B cell (primary cell): ENCODE measurements around the gene PCSK6.

Experiments
- EZH2 ChIP-seq: IDR thresholded peaks from 2 replicates; pipeline ENCODE4 v1.6.1; 2012; ENCODE audit warnings: borderline replicate concordance, low read depth, mild to moderate bottlenecking, moderate library complexity, low read length; ENCODE audit not compliant: insufficient read depth, poor library complexity, severe bottlenecking
- TF ChIP-seq, protein P1 (sequence below): fragments of 200-600 bp; IDR thresholded peaks from one replicate; pipeline ENCODE4 v1.8.0; 2022; ENCODE audit warnings: antibody characterized with exemption, mild to moderate bottlenecking

DNA sequence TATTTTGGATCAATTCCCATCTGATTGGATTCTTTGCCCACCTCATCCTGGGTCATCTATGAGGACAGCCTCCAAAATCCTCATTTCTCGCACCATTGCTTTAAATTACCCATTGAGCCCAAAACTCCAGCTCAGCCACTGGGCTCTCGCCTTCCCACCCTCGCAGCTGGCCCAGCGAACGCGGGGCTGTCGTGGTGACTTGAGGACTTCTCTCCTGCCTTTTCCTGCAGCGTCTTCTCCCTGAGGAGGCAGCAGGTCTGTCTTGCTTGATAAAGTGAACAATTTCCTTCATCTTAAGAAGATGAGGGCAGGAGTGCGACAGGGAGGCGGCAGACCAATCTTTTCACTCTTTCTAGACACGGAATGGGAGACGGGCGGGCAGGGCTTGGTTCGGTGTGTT is 161.5 kb downstream of the PCSK6 start:
- TF ChIP-seq, protein P1, sequence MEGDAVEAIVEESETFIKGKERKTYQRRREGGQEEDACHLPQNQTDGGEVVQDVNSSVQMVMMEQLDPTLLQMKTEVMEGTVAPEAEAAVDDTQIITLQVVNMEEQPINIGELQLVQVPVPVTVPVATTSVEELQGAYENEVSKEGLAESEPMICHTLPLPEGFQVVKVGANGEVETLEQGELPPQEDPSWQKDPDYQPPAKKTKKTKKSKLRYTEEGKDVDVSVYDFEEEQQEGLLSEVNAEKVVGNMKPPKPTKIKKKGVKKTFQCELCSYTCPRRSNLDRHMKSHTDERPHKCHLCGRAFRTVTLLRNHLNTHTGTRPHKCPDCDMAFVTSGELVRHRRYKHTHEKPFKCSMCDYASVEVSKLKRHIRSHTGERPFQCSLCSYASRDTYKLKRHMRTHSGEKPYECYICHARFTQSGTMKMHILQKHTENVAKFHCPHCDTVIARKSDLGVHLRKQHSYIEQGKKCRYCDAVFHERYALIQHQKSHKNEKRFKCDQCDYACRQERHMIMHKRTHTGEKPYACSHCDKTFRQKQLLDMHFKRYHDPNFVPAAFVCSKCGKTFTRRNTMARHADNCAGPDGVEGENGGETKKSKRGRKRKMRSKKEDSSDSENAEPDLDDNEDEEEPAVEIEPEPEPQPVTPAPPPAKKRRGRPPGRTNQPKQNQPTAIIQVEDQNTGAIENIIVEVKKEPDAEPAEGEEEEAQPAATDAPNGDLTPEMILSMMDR, result no peak
- TF ChIP-seq EZH2, result no peak
